Measurements from ENCODE around the gene HIC2. TPM values are rescaled to one million over a fixed set of nuclear protein-coding genes. Genes with fewer than 3 reads are reported as not detected.
A peak's percentile ranks its signal among the peaks of the same experiment; 100 is the strongest.

HIC2 gene
- total and polyA plus RNA-seq, 9 of the 15 experiments (the other 6 are each of a cell fraction or from before 2014, with no cell fraction given): 1.7 to 117 (median 35.5) TPM

GRCh38 chr22:21447694-21448402 lies 30.7 kb downstream of the HIC2 start (continued):
- TF ChIP-seq, protein P1, sequence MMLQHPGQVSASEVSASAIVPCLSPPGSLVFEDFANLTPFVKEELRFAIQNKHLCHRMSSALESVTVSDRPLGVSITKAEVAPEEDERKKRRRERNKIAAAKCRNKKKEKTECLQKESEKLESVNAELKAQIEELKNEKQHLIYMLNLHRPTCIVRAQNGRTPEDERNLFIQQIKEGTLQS (IDR thresholded peaks at IDR 0.05): no peak
- TF ChIP-seq, protein P1 (CRISPR knock-in tag; conservative IDR thresholded peaks at IDR 0.05): no peak
- TF ChIP-seq ZNF324 (CRISPR knock-in tag; IDR thresholded peaks at IDR 0.05) (no peak), ZBTB2 (IDR thresholded peaks at IDR 0.05) (no peak), ZNF124 (CRISPR knock-in tag; IDR thresholded peaks at IDR 0.05) (0 out of 2 replicates have a peak, but pooled peaks have one; percentile 43), ILK (tag; IDR thresholded peaks at IDR 0.05; ENCODE audit: borderline replicate concordance, low read depth) (no peak), SRSF3 (IDR thresholded peaks at IDR 0.05; ENCODE audit: insufficient read depth, low read length) (peak; percentile 35; the same call in 1 of the 2 replicates), SRSF7 (optimal IDR thresholded peaks at IDR 0.05; ENCODE audit: low read depth, low read length) (no peak), DMBX1 (CRISPR knock-in tag; IDR thresholded peaks at IDR 0.05; ENCODE audit: borderline replicate concordance) (no peak), RBM34 (IDR thresholded peaks at IDR 0.05; ENCODE audit: borderline replicate concordance, insufficient read depth, low read length) (no peak), FOXP1 (CRISPR knock-in tag; IDR thresholded peaks at IDR 0.05) (0 out of 2 replicates have a peak, but pooled peaks have one; percentile 6), ZNF311 (CRISPR knock-in tag; IDR thresholded peaks at IDR 0.05) (no peak), NEUROD1 (IDR thresholded peaks at IDR 0.05; ENCODE audit: borderline replicate concordance, low read depth, low read length, partially characterized antibody) (no peak), CC2D1A (IDR thresholded peaks at IDR 0.05) (no peak), ZNF197 (CRISPR knock-in tag; IDR thresholded peaks at IDR 0.05; ENCODE audit: low read depth) (no peak), NFRKB (IDR thresholded peaks at IDR 0.05; ENCODE audit: low read depth) (no peak)
- TF ChIP-seq, protein P2, sequence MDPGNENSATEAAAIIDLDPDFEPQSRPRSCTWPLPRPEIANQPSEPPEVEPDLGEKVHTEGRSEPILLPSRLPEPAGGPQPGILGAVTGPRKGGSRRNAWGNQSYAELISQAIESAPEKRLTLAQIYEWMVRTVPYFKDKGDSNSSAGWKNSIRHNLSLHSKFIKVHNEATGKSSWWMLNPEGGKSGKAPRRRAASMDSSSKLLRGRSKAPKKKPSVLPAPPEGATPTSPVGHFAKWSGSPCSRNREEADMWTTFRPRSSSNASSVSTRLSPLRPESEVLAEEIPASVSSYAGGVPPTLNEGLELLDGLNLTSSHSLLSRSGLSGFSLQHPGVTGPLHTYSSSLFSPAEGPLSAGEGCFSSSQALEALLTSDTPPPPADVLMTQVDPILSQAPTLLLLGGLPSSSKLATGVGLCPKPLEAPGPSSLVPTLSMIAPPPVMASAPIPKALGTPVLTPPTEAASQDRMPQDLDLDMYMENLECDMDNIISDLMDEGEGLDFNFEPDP (CRISPR knock-in tag; IDR thresholded peaks at IDR 0.05): no peak
- TF ChIP-seq, protein P3, sequence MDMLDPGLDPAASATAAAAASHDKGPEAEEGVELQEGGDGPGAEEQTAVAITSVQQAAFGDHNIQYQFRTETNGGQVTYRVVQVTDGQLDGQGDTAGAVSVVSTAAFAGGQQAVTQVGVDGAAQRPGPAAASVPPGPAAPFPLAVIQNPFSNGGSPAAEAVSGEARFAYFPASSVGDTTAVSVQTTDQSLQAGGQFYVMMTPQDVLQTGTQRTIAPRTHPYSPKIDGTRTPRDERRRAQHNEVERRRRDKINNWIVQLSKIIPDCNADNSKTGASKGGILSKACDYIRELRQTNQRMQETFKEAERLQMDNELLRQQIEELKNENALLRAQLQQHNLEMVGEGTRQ (CRISPR knock-in tag; IDR thresholded peaks at IDR 0.05): no peak
- TF ChIP-seq, protein P4, sequence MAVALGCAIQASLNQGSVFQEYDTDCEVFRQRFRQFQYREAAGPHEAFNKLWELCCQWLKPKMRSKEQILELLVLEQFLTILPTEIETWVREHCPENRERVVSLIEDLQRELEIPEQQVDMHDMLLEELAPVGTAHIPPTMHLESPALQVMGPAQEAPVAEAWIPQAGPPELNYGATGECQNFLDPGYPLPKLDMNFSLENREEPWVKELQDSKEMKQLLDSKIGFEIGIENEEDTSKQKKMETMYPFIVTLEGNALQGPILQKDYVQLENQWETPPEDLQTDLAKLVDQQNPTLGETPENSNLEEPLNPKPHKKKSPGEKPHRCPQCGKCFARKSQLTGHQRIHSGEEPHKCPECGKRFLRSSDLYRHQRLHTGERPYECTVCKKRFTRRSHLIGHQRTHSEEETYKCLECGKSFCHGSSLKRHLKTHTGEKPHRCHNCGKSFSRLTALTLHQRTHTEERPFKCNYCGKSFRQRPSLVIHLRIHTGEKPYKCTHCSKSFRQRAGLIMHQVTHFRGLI (CRISPR knock-in tag; IDR thresholded peaks at IDR 0.05): no peak

Measured in K562 (cell line).